ENCODE results near the gene DNAH10.

Gene DNAH10

DNA sequence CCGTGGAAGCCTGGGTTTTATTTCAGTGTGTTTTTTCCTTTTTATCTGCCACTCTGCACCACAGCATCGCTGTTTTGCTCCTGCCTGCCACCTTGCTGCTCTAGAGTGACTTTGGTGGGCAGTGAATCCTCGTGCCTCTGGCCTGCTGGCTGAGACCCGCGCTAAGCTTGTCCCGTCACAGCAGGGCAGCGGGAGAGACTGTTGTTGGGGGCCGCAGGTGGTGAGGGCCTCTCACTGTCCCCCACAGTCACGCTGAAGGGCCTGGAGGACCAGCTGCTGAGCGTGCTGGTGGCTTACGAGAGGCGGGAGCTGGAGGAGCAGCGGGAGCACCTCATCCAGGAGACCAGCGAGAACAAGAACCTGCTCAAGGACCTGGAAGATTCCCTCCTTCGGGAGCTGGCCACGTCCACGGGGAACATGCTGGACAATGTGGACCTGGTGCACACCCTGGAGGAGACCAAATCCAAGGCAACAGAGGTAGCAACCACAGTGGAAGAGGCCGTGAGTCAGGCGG lies 155.3 kb downstream of the DNAH10 start:
- Histone ChIP-seq H3K27ac (ENCODE audit: low read depth, low read length) (no peak overlapping the region), H3K4me3 (ENCODE audit: low read depth, low read length) (no peak overlapping the region), H3K4me1 (ENCODE audit: control insufficient read depth, insufficient read depth, low read length) (peaks cover 7% of the 10 kb centered on the region; the same call in 1 of the 2 replicates), H3K36me3 (ENCODE audit: control insufficient read depth, insufficient read depth, low read length) (no peaks in the 10 kb centered on the region), H3K9ac (ENCODE audit: low read length) (no peak overlapping the region), H3K9me3 (ENCODE audit: control insufficient read depth, insufficient read depth, low read depth, low read length) (no peaks in the 10 kb centered on the region), H3K27me3 (ENCODE audit: control insufficient read depth, insufficient read depth, low read length) (peaks cover 16% of the 10 kb centered on the region; the same call in 1 of the 2 replicates)

DNA sequence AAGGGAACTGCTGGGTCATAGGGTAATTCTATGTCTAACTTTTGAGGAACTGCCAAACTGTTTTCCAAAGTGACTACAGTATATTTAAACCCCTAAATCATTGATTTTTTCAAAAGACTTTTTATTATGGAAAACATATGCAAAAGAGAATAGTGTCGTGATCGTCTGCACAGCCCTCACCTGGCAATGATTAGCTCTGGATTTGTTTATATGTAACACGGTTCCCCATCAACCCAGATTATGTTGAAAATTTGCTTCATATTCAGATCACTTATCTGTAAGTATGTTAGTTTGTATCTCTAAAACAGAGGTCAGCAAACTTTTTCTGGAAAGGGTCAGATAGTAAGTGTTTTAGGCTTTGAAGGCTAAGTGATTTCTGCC lies 157.9 kb downstream of the DNAH10 start:
- Histone ChIP-seq H3K4me3 (ENCODE audit: low read depth, low read length) (no peak overlapping the region), H3K9me3 (ENCODE audit: control insufficient read depth, insufficient read depth, low read depth, low read length) (no peaks in the 10 kb centered on the region), H3K36me3 (ENCODE audit: control insufficient read depth, insufficient read depth, low read length) (no peaks in the 10 kb centered on the region), H3K4me1 (ENCODE audit: control insufficient read depth, insufficient read depth, low read length) (peaks cover 2% of the 10 kb centered on the region; the same call in 1 of the 2 replicates), H3K27ac (ENCODE audit: low read depth, low read length) (no peak overlapping the region), H3K27me3 (ENCODE audit: control insufficient read depth, insufficient read depth, low read length) (peaks cover 16% of the 10 kb centered on the region; the same call in 1 of the 2 replicates), H3K9ac (ENCODE audit: low read length) (no peak overlapping the region)

DNA sequence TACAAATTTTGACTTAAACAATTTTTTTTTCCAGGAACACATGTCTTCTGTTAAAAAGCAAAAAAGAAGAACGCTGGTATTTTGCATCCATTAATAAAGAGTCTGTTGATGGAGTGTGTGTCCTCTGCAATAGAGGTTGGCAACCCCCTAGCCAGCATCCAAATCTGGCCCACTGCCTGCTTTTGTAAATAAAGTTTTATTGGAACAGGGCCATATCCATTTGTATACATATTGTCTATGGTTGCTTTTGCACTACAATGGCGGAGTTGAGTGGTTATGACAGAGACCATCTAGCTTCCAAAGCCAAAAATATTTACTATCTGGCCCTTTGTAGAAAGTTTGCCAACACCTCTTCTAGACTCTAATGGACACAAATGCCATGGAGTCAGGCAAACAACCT lies 160.9 kb downstream of the DNAH10 start:
- H3K9ac ChIP-seq (ENCODE audit: low read length) = no peak overlapping the region
- H3K9me3 ChIP-seq (ENCODE audit: control insufficient read depth, insufficient read depth, low read depth, low read length) = no peaks in the 10 kb centered on the region
- H3K27me3 ChIP-seq (ENCODE audit: control insufficient read depth, insufficient read depth, low read length) = peaks cover 5% of the 10 kb centered on the region; the same call in 1 of the 2 replicates
- no peaks in the 10 kb centered on the region for H3K4me1 ChIP-seq (ENCODE audit: control insufficient read depth, insufficient read depth, low read length)
- H3K36me3 ChIP-seq (ENCODE audit: control insufficient read depth, insufficient read depth, low read length) = no peaks in the 10 kb centered on the region
- no peak overlapping the region for H3K27ac ChIP-seq (ENCODE audit: low read depth, low read length)
- H3K4me3 ChIP-seq (ENCODE audit: low read depth, low read length) = no peak overlapping the region

DNA sequence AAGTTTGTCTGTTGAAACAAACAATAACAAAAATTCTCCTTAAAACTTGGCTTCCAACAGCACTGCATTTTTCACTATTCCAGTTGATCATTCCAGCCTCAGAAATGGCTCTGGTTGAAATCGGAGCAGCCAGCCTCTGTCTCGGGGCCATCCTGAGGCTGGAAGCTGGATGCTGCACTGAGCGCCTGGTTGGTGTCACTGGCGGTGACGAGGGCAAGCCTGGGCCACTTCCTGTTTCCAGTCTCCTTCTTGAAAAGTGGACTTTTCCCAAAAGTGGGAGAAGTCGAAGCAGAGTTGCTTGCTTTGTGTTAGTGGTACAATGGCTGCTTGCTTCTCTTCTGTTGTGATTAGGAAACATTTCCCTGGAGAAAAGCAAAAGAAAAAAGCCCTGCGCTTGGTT lies 161.8 kb downstream of the DNAH10 start:
- Histone ChIP-seq H3K9me3 (ENCODE audit: control insufficient read depth, insufficient read depth, low read depth, low read length) (no peaks in the 10 kb centered on the region), H3K4me3 (ENCODE audit: low read depth, low read length) (no peak overlapping the region), H3K27me3 (ENCODE audit: control insufficient read depth, insufficient read depth, low read length) (peaks cover 5% of the 10 kb centered on the region; the same call in 1 of the 2 replicates), H3K4me1 (ENCODE audit: control insufficient read depth, insufficient read depth, low read length) (no peaks in the 10 kb centered on the region), H3K36me3 (ENCODE audit: control insufficient read depth, insufficient read depth, low read length) (no peaks in the 10 kb centered on the region), H3K9ac (ENCODE audit: low read length) (no peak overlapping the region), H3K27ac (ENCODE audit: low read depth, low read length) (no peak overlapping the region)

DNA sequence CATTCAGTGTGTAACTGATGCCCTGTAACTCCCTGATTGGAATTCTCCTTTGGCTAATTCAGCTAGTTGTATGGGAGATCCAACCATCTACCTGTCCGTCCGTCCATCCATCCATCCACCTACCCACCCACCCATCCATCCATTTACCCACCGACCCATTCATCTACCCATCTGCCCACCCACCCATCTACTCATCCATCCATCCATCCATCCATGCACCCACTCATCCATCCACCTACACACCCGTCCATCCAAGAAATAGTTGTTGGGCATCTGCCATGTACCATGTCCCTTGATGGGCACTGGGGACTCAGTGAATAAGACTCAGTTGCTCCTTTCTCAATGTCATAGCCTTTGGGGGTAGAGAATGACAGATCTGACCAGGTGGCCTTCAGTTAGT lies 162.4 kb downstream of the DNAH10 start:
- no peak overlapping the region for H3K9ac ChIP-seq (ENCODE audit: low read length)
- H3K4me1 ChIP-seq (ENCODE audit: control insufficient read depth, insufficient read depth, low read length) = no peaks in the 10 kb centered on the region
- H3K4me3 ChIP-seq (ENCODE audit: low read depth, low read length) = no peak overlapping the region
- H3K27ac ChIP-seq (ENCODE audit: low read depth, low read length) = no peak overlapping the region
- no peaks in the 10 kb centered on the region for H3K36me3 ChIP-seq (ENCODE audit: control insufficient read depth, insufficient read depth, low read length)
- no peaks in the 10 kb centered on the region for H3K9me3 ChIP-seq (ENCODE audit: control insufficient read depth, insufficient read depth, low read depth, low read length)
- peaks cover 5% of the 10 kb centered on the region; the same call in 1 of the 2 replicates for H3K27me3 ChIP-seq (ENCODE audit: control insufficient read depth, insufficient read depth, low read length)

DNA sequence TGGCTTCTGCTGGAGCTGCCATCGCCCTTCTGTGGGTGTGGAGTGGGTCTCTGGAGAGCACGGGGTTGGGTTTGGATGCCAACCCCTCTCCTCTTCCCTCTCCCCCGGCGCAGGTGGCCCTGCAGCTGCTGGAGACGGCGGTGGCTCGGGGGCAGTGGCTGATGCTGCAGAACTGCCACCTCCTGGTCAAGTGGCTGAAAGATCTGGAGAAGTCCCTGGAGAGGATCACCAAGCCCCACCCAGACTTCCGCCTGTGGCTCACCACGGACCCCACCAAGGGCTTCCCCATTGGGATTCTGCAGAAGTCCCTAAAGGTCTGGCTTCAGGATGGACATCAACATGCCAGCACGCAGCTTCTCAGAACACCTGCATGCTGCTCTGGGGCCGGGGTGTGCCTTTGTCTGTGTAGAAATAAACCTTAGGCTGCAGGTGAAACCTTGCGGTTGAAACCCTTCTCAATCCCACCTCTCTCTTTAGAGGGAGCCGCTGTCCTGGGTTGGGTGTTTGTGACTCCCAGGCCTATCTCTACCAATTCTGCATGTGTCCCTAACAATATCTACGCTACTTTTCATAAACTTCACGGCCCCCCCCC lies 166.3 kb downstream of the DNAH10 start:
- Histone ChIP-seq H3K27ac (ENCODE audit: low read depth, low read length) (no peak overlapping the region), H3K4me1 (ENCODE audit: control insufficient read depth, insufficient read depth, low read length) (no peaks in the 10 kb centered on the region), H3K9ac (ENCODE audit: low read length) (no peak overlapping the region), H3K9me3 (ENCODE audit: control insufficient read depth, insufficient read depth, low read depth, low read length) (no peaks in the 10 kb centered on the region), H3K27me3 (ENCODE audit: control insufficient read depth, insufficient read depth, low read length) (peaks cover 21% of the 10 kb centered on the region; the same call in 1 of the 2 replicates), H3K4me3 (ENCODE audit: low read depth, low read length) (no peak overlapping the region), H3K36me3 (ENCODE audit: control insufficient read depth, insufficient read depth, low read length) (no peaks in the 10 kb centered on the region)

DNA sequence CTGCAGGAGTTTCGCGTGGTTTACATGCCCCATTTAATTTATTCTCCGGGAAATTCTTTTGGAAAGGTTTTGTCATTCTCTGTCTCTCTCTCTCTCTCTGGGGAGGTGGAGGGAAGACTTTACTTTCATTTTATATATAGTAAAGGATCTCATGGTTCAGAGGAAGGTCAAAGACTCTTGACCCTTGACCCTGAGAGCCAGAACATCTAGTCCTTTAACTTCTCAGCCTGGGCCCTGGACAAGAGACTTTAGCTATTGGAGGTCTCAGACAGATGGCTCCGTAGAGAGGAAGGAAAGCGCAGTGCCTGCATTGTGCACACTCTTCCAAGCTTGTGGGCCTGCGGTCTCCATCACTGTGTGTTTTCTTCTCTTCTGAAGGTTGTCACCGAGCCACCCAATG lies 166.8 kb downstream of the DNAH10 start:
- peaks cover 21% of the 10 kb centered on the region; the same call in 1 of the 2 replicates for H3K27me3 ChIP-seq (ENCODE audit: control insufficient read depth, insufficient read depth, low read length)
- H3K9me3 ChIP-seq (ENCODE audit: control insufficient read depth, insufficient read depth, low read depth, low read length) = no peaks in the 10 kb centered on the region
- H3K27ac ChIP-seq (ENCODE audit: low read depth, low read length) = no peak overlapping the region
- no peaks in the 10 kb centered on the region for H3K36me3 ChIP-seq (ENCODE audit: control insufficient read depth, insufficient read depth, low read length)
- no peak overlapping the region for H3K4me3 ChIP-seq (ENCODE audit: low read depth, low read length)
- H3K9ac ChIP-seq (ENCODE audit: low read length) = no peak overlapping the region
- H3K4me1 ChIP-seq (ENCODE audit: control insufficient read depth, insufficient read depth, low read length) = no peaks in the 10 kb centered on the region

DNA sequence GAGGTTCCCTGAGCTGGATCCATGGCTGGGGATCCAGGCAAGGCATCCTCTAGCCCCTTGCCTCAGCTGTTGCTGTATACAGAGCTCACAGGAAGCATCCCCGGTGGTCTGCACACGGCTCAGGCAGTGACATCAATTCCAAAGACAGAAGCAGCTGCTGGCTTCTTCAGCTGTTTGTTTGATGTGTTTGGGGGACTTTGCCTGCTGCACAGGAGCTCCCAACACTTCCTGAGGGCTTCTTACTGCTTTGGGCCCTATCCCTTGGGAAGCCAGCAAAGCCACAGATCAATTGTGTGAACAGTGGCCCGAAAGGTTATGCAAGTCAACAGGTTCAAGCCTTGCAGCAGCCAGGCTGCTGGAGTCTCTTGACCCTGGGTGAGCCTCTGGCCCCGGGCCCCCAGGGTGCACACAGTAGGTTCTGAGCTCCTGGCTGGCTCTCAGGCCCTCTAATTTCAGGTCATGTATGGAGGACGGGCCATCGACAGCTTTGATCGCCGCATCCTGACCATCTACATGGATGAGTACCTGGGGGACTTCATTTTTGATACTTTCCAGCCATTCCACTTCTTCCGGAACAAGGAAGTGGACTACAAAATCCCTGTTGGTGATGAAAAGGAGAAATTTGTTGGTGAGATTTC lies 168.0 kb downstream of the DNAH10 start:
- Histone ChIP-seq H3K4me1 (ENCODE audit: control insufficient read depth, insufficient read depth, low read length) (no peaks in the 10 kb centered on the region), H3K27me3 (ENCODE audit: control insufficient read depth, insufficient read depth, low read length) (peaks cover 21% of the 10 kb centered on the region; the same call in 1 of the 2 replicates), H3K36me3 (ENCODE audit: control insufficient read depth, insufficient read depth, low read length) (no peaks in the 10 kb centered on the region), H3K9me3 (ENCODE audit: control insufficient read depth, insufficient read depth, low read depth, low read length) (no peaks in the 10 kb centered on the region), H3K9ac (ENCODE audit: low read length) (no peak overlapping the region), H3K27ac (ENCODE audit: low read depth, low read length) (no peak overlapping the region), H3K4me3 (ENCODE audit: low read depth, low read length) (no peak overlapping the region)

DNA sequence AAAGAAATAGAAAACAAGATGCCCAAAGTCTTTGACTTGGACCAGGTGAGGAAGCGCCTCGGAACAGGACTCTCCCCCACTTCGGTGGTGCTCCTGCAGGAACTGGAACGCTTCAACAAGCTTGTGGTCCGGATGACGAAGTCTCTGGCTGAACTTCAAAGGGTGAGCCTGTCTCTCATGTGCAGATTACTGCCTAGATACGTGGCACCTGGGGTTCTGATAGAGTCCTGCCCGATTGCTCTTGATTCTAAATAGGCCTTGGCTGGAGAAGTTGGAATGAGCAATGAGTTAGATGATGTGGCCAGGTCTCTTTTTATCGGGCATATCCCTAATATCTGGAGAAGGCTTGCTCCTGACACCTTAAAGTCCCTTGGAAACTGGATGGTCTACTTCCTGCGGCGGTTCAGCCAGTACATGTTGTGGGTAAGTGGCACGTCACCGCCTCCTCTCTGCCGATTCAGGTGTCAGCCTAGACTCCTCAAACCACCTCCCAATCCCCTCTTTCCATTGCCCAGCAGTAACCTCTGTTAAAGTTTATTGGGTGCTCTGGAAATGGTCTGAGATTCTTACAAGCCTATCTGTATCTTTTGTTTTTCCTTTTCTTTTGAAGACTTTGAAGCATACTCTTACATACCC lies 169.7 kb downstream of the DNAH10 start:
- no peak overlapping the region for H3K4me3 ChIP-seq (ENCODE audit: low read depth, low read length)
- no peak overlapping the region for H3K27ac ChIP-seq (ENCODE audit: low read depth, low read length)
- H3K27me3 ChIP-seq (ENCODE audit: control insufficient read depth, insufficient read depth, low read length) = peaks cover 21% of the 10 kb centered on the region; the same call in 1 of the 2 replicates
- no peaks in the 10 kb centered on the region for H3K36me3 ChIP-seq (ENCODE audit: control insufficient read depth, insufficient read depth, low read length)
- no peak overlapping the region for H3K9ac ChIP-seq (ENCODE audit: low read length)
- H3K9me3 ChIP-seq (ENCODE audit: control insufficient read depth, insufficient read depth, low read depth, low read length) = no peaks in the 10 kb centered on the region
- H3K4me1 ChIP-seq (ENCODE audit: control insufficient read depth, insufficient read depth, low read length) = no peaks in the 10 kb centered on the region

DNA sequence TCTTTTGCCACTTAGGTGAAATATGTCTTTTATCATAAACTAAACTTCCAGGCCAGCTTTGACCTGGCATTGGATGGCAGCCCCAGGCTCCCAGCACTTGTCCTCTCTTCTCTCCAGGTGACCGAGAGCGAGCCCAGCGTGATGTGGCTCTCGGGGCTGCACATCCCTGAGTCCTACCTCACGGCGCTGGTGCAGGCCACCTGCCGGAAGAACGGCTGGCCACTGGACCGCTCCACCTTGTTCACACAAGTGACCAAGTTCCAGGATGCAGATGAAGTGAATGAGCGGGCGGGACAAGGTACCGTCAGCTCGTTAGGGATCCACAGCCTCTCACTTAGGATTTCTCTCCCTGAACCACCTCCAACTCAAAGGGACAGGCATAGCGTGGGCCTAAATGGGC lies 171.1 kb downstream of the DNAH10 start:
- Histone ChIP-seq H3K4me1 (ENCODE audit: control insufficient read depth, insufficient read depth, low read length) (peaks cover under 1% of the 10 kb centered on the region; the same call in 1 of the 2 replicates), H3K4me3 (ENCODE audit: low read depth, low read length) (no peak overlapping the region), H3K9me3 (ENCODE audit: control insufficient read depth, insufficient read depth, low read depth, low read length) (no peaks in the 10 kb centered on the region), H3K36me3 (ENCODE audit: control insufficient read depth, insufficient read depth, low read length) (no peaks in the 10 kb centered on the region), H3K27ac (ENCODE audit: low read depth, low read length) (no peak overlapping the region), H3K9ac (ENCODE audit: low read length) (no peak overlapping the region), H3K27me3 (ENCODE audit: control insufficient read depth, insufficient read depth, low read length) (peaks cover 16% of the 10 kb centered on the region; the same call in 1 of the 2 replicates)
